ENCODE measurements around the gene AIF1L.

Gene AIF1L

DNA sequence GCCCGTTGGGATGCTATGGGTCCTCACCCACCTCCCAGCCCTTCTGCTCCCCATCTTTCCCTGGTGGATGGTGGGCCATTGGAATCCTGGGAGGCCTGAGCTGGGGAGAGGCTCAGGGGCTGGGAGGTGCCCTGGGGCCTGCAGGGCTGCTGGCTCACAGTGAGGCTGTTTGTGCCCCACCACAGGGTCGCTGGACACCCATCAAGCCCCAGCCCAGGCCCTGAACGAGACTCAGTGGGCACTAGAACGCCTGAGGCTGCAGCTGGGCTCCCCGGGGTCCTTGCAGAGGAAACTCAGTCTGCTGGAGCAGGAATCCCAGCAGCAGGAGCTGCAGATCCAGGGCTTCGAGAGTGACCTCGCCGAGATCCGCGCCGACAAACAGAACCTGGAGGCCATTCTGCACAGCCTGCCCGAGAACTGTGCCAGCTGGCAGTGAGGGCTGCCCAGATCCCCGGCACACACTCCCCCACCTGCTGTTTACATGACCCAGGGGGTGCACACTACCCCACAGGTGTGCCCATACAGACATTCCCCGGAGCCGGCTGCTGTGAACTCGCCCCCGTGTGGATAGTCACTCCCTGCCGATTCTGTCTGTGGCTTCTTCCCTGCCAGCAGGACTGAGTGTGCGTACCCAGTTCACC lies 4.9 kb upstream of the AIF1L start:
- Histone ChIP-seq H3K9me3 (ENCODE audit: control insufficient read depth in 2 of 2, low read length in 2 of 2) (no peaks in the 10 kb centered on the region), H3K27me3 (ENCODE audit: control insufficient read depth in 2 of 2, insufficient read depth in 2 of 2, low read length in 2 of 2) (peaks cover 11 to 17% of the 10 kb centered on the region in 2 donors), H3K27ac (ENCODE audit: low read depth in 2 of 2, low read length in 2 of 2) (no peak overlapping the region), H3K4me3 (ENCODE audit: low read length in 2 of 2) (no peak overlapping the region), H3K9ac (ENCODE audit: low read depth in 1 of 2, low read length in 2 of 2) (no peak overlapping the region), H3K36me3 (ENCODE audit: control insufficient read depth in 2 of 2, insufficient read depth in 2 of 2, low read length in 2 of 2) (no peaks in the 10 kb centered on the region), H3K4me1 (ENCODE audit: control insufficient read depth in 2 of 2, insufficient read depth in 2 of 2, low read length in 2 of 2) (no peaks in the 10 kb centered on the region)

DNA sequence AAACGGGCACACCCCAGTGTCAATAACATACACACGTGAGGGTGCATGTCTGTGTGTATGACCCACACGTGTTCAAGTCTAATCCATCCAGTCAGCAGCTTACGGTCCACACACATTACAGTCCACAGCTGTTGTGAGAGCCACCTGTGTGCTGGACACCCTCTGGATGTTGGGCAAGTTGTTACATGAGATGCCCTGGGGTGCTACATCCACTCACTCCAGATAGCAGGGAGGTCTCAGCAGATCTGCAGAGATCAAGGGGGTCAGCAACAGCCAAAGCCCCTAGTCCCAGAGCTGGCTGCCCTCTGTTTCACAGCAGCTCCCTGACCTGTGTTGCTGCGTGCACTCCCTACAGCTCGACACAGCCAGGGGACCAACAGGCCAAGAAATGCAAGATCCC lies 4.3 kb upstream of the AIF1L start:
- Histone ChIP-seq H3K4me3 (ENCODE audit: low read length in 2 of 2) (no peak overlapping the region), H3K9me3 (ENCODE audit: control insufficient read depth in 2 of 2, low read length in 2 of 2) (no peaks in the 10 kb centered on the region), H3K27ac (ENCODE audit: low read depth in 2 of 2, low read length in 2 of 2) (no peak overlapping the region), H3K27me3 (ENCODE audit: control insufficient read depth in 2 of 2, insufficient read depth in 2 of 2, low read length in 2 of 2) (peaks cover 11 to 18% of the 10 kb centered on the region in 2 donors), H3K36me3 (ENCODE audit: control insufficient read depth in 2 of 2, insufficient read depth in 2 of 2, low read length in 2 of 2) (no peaks in the 10 kb centered on the region), H3K9ac (ENCODE audit: low read depth in 1 of 2, low read length in 2 of 2) (no peak overlapping the region), H3K4me1 (ENCODE audit: control insufficient read depth in 2 of 2, insufficient read depth in 2 of 2, low read length in 2 of 2) (peaks cover 0 to 2% of the 10 kb centered on the region in 2 donors)

DNA sequence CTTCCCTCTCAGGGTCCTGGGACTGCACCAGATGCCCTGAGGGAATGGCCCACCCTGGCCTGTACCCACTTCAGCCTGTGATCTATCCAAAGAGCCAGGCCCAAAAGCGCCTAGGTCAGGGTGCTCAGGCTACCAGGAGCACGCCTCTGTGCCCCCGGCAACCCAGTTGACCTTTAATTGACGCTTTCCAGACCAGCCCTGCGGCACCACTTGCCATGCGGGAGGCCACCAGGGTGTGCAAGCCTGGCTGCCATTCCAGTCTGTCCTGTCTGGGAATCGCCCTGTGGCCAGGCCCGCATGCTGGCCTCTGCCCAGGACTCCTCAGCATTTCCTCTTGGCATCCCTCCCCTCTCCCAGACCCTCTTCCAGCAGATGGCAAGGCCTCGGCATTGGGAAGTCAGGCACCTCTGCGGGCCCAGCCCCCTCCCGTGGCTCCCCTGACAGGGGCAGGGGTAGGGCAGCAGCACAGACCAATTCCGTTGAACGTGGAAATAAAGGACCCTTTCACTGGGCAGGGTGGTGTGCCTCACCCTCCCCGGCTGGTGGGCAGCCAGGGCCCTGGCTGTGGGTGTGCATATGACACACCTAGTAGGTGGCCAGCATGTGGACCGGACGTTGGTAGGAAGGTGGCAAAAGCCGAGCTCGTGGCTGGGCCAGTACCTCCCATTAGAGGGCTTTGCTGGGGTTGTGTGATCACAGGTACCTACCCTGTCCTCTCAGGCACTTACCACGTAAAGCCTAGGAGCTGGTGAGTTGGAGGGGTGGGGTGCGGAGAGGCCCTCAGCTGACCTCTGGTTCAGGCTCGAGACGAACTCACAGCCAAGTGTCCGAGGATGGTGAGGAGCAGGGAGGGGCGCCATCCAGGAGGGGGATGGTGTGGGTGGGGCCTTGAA lies 3.5 kb upstream of the AIF1L start:
- Histone ChIP-seq H3K4me1 (ENCODE audit: control insufficient read depth in 2 of 2, insufficient read depth in 2 of 2, low read length in 2 of 2) (peaks cover 0 to 2% of the 10 kb centered on the region in 2 donors), H3K9me3 (ENCODE audit: control insufficient read depth in 2 of 2, low read length in 2 of 2) (no peaks in the 10 kb centered on the region), H3K27me3 (ENCODE audit: control insufficient read depth in 2 of 2, insufficient read depth in 2 of 2, low read length in 2 of 2) (peaks cover 11 to 24% of the 10 kb centered on the region in 2 donors), H3K4me3 (ENCODE audit: low read length in 2 of 2) (no peak overlapping the region), H3K27ac (ENCODE audit: low read depth in 2 of 2, low read length in 2 of 2) (no peak overlapping the region), H3K9ac (ENCODE audit: low read depth in 1 of 2, low read length in 2 of 2) (no peak overlapping the region), H3K36me3 (ENCODE audit: control insufficient read depth in 2 of 2, insufficient read depth in 2 of 2, low read length in 2 of 2) (no peaks in the 10 kb centered on the region)

DNA sequence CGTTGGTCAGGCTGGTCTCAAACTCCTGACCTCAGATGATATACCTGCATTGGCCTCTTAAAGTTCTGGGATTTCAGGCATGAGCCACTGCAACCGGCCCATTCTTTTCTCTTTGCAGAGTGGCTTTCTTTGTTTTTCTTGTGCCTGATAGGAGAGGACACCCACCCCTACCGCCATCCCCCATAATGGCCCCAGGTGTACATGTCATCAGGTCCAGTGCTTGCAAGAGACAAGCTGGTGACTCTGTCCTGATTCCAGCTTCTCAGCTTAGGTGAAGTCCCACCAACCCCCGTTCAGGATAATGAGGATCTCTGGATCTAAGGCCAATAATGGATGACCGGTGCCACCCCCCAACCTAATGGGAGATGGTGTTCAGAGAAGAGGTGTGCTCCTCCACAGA lies 2.3 kb upstream of the AIF1L start:
- no peak overlapping the region for H3K4me3 ChIP-seq (ENCODE audit: low read length in 2 of 2)
- H3K27ac ChIP-seq (ENCODE audit: low read depth in 2 of 2, low read length in 2 of 2) = no peak overlapping the region
- peaks cover 0 to 2% of the 10 kb centered on the region in 2 donors for H3K4me1 ChIP-seq (ENCODE audit: control insufficient read depth in 2 of 2, insufficient read depth in 2 of 2, low read length in 2 of 2)
- peaks cover 11 to 27% of the 10 kb centered on the region in 2 donors for H3K27me3 ChIP-seq (ENCODE audit: control insufficient read depth in 2 of 2, insufficient read depth in 2 of 2, low read length in 2 of 2)
- H3K9me3 ChIP-seq (ENCODE audit: control insufficient read depth in 2 of 2, low read length in 2 of 2) = no peaks in the 10 kb centered on the region
- no peaks in the 10 kb centered on the region for H3K36me3 ChIP-seq (ENCODE audit: control insufficient read depth in 2 of 2, insufficient read depth in 2 of 2, low read length in 2 of 2)
- no peak overlapping the region for H3K9ac ChIP-seq (ENCODE audit: low read depth in 1 of 2, low read length in 2 of 2)

- Histone ChIP-seq H3K36me3 (ENCODE audit: control insufficient read depth in 2 of 2, insufficient read depth in 2 of 2, low read length in 2 of 2) (no peaks in the 10 kb centered on the region), H3K9me3 (ENCODE audit: control insufficient read depth in 2 of 2, low read length in 2 of 2) (no peaks in the 10 kb centered on the region), H3K4me1 (ENCODE audit: control insufficient read depth in 2 of 2, insufficient read depth in 2 of 2, low read length in 2 of 2) (peaks cover 0 to 2% of the 10 kb centered on the region in 2 donors), H3K9ac (ENCODE audit: low read depth in 1 of 2, low read length in 2 of 2) (no peak overlapping the region), H3K27ac (ENCODE audit: low read depth in 2 of 2, low read length in 2 of 2) (no peak overlapping the region), H3K27me3 (ENCODE audit: control insufficient read depth in 2 of 2, insufficient read depth in 2 of 2, low read length in 2 of 2) (peaks cover 11 to 27% of the 10 kb centered on the region in 2 donors), H3K4me3 (ENCODE audit: low read length in 2 of 2) (no peak overlapping the region)
Measured at GRCh38 chr9:131094622-131095021, 1.7 kb upstream of the AIF1L start.

- no peak overlapping the region for H3K27ac ChIP-seq (ENCODE audit: low read depth in 2 of 2, low read length in 2 of 2)
Measured at GRCh38 chr9:131095666-131096268, 564 bp upstream of the AIF1L start.

DNA sequence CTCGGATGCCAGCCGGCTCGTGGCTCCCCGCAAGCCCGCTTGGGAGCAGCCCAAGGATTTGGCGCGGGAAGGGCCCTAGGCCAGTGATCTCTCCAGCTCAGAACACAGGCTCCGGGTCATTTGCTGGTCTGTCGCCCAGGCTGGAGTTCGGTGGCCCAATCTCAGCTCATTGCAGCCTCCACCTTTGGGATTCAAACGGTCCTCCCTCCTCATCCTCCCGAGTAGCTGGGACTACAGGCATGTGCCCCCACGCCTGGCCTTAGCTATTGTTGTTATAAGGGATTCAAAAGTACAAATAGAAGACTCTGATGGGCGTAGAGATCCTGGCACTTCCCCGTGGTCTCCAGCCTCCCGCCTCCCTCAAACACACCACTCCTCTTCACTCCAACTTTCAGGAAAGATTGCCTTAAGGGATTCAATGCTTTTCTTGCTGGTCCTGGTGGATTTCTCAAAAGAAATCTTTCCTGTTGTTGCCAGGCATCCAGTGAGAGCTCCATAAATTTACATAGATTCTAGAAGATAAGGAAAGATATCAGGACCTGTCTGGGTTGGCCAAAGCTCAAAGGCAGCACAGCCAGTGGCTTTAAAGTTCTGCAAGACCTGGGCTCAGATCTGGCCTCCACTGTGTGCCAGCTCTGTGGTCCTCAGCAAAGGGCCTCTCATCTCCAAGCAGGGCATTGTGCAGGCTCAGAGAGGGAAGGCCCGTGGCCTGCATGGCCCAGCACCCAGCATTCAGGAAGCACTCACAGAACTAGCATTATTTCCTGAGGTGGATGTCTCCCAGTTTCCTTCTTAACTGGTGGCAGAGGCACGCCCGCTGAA lies 1.0 kb downstream of the AIF1L start:
- no peaks in the 10 kb centered on the region for H3K36me3 ChIP-seq (ENCODE audit: control insufficient read depth in 2 of 2, insufficient read depth in 2 of 2, low read length in 2 of 2)
- peaks cover 11 to 27% of the 10 kb centered on the region in 2 donors for H3K27me3 ChIP-seq (ENCODE audit: control insufficient read depth in 2 of 2, insufficient read depth in 2 of 2, low read length in 2 of 2)
- H3K9ac ChIP-seq (ENCODE audit: low read depth in 1 of 2, low read length in 2 of 2) = no peak overlapping the region
- no peak overlapping the region for H3K27ac ChIP-seq (ENCODE audit: low read depth in 2 of 2, low read length in 2 of 2)
- no peaks in the 10 kb centered on the region for H3K9me3 ChIP-seq (ENCODE audit: control insufficient read depth in 2 of 2, low read length in 2 of 2)
- H3K4me1 ChIP-seq (ENCODE audit: control insufficient read depth in 2 of 2, insufficient read depth in 2 of 2, low read length in 2 of 2) = peaks cover 0 to 2% of the 10 kb centered on the region in 2 donors
- peak overlapping the region; percentile 47 to 56 for H3K4me3 ChIP-seq (ENCODE audit: low read length in 2 of 2)

More at GRCh38 chr9:131095666-131096268, 564 bp upstream of the AIF1L start:
- Histone ChIP-seq H3K9ac (ENCODE audit: low read depth in 1 of 2, low read length in 2 of 2) (no peak overlapping the region), H3K9me3 (ENCODE audit: control insufficient read depth in 2 of 2, low read length in 2 of 2) (no peaks in the 10 kb centered on the region), H3K4me1 (ENCODE audit: control insufficient read depth in 2 of 2, insufficient read depth in 2 of 2, low read length in 2 of 2) (peaks cover 0 to 2% of the 10 kb centered on the region in 2 donors), H3K4me3 (ENCODE audit: low read length in 2 of 2) (peak overlapping the region in 1 of 2 donors; percentile 15), H3K36me3 (ENCODE audit: control insufficient read depth in 2 of 2, insufficient read depth in 2 of 2, low read length in 2 of 2) (no peaks in the 10 kb centered on the region), H3K27me3 (ENCODE audit: control insufficient read depth in 2 of 2, insufficient read depth in 2 of 2, low read length in 2 of 2) (peaks cover 11 to 27% of the 10 kb centered on the region in 2 donors)

DNA sequence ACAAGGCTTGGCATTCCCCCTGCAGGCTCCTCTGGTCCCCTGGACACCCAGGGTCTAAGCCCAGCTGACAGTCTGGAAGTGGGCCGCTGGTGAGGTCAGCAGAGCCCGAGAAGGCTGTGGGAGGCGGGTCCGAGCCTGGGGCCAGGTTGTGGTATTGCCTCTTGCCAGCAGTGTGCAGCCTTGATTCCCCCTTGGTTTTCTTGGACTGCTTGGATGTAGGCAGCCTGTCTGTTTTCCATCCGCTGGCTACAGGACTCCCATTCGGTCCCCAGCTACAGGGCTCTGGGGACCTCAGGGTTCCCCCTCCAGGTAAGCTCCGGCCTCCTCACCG lies 1.6 kb downstream of the AIF1L start:
- Histone ChIP-seq H3K9me3 (ENCODE audit: control insufficient read depth in 2 of 2, low read length in 2 of 2) (no peaks in the 10 kb centered on the region), H3K27ac (ENCODE audit: low read depth in 2 of 2, low read length in 2 of 2) (no peak overlapping the region), H3K9ac (ENCODE audit: low read depth in 1 of 2, low read length in 2 of 2) (no peak overlapping the region), H3K4me3 (ENCODE audit: low read length in 2 of 2) (no peak overlapping the region), H3K36me3 (ENCODE audit: control insufficient read depth in 2 of 2, insufficient read depth in 2 of 2, low read length in 2 of 2) (no peaks in the 10 kb centered on the region), H3K4me1 (ENCODE audit: control insufficient read depth in 2 of 2, insufficient read depth in 2 of 2, low read length in 2 of 2) (peaks cover 0 to 2% of the 10 kb centered on the region in 2 donors), H3K27me3 (ENCODE audit: control insufficient read depth in 2 of 2, insufficient read depth in 2 of 2, low read length in 2 of 2) (peaks cover 11 to 27% of the 10 kb centered on the region in 2 donors)

DNA sequence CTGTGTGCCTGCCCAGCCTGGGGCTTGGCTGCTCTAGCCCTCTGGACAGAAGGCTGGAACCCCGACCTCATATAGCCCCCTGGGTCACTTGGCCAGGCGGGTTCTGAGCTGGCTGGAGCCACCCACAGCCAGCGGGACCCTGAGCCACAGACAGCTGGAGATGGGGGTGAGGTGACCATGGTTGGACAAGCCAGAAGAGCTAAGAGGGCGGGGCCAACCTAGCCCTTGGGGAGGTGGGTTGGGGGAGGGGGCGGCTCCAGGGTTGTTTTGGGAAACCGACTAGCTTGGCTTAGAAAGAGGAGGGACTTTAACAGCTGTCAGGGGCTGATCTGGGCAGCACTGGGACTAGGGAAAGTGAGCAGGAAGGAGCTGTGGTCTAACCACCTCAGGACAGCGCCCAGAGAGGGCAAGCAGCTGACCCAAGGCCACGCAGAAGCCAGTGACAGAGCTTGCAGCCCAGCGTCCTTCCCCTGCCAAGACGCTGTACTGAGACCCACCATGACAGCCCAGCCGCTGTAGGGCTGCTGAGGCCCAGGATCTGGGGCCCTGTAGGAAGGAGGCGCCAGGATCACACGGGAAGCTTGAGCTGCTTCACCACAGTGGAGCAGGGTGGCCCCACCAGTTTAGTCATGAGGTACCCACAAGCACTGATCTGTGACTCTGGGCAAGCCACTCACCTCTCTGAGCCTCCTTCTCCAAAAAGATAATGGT lies 2.2 kb downstream of the AIF1L start:
- no peak overlapping the region for H3K27ac ChIP-seq (ENCODE audit: low read depth in 2 of 2, low read length in 2 of 2)
- peaks cover 0 to 2% of the 10 kb centered on the region in 2 donors for H3K4me1 ChIP-seq (ENCODE audit: control insufficient read depth in 2 of 2, insufficient read depth in 2 of 2, low read length in 2 of 2)
- H3K4me3 ChIP-seq (ENCODE audit: low read length in 2 of 2) = no peak overlapping the region
- H3K36me3 ChIP-seq (ENCODE audit: control insufficient read depth in 2 of 2, insufficient read depth in 2 of 2, low read length in 2 of 2) = no peaks in the 10 kb centered on the region
- H3K9ac ChIP-seq (ENCODE audit: low read depth in 1 of 2, low read length in 2 of 2) = no peak overlapping the region
- H3K27me3 ChIP-seq (ENCODE audit: control insufficient read depth in 2 of 2, insufficient read depth in 2 of 2, low read length in 2 of 2) = peaks cover 11 to 27% of the 10 kb centered on the region in 2 donors
- H3K9me3 ChIP-seq (ENCODE audit: control insufficient read depth in 2 of 2, low read length in 2 of 2) = no peaks in the 10 kb centered on the region
